ENCODE measurements around the gene SMIM35.
A peak's percentile ranks its signal among the peaks of the same experiment; 100 is the strongest.

Gene SMIM35

GRCh38 chr11:118017631-118018315 lies 69.0 kb downstream of the SMIM35 start:
- no peak for DNase-seq

GRCh38 chr11:118017111-118017510 lies 69.7 kb downstream of the SMIM35 start:
- DNase-seq = no peak

- DNase-seq = no peak
Observed at GRCh38 chr11:118016104-118016503, 70.7 kb downstream of the SMIM35 start.

GRCh38 chr11:118015385-118015841 lies 71.3 kb downstream of the SMIM35 start:
- no peak for DNase-seq

- no peak for DNase-seq
Observed at GRCh38 chr11:118014022-118014421, 72.7 kb downstream of the SMIM35 start.

GRCh38 chr11:118012083-118012669 lies 74.6 kb downstream of the SMIM35 start:
- peak; percentile 39 to 79 for DNase-seq

GRCh38 chr11:118010738-118011461 lies 75.9 kb downstream of the SMIM35 start:
- peak; percentile 40 to 91 for DNase-seq

- no peak for DNase-seq
Observed at GRCh38 chr11:118009864-118010737, 76.7 kb downstream of the SMIM35 start.

- no peak for DNase-seq
Observed at GRCh38 chr11:118008271-118008911, 78.4 kb downstream of the SMIM35 start.

GRCh38 chr11:118007563-118008270 lies 79.0 kb downstream of the SMIM35 start:
- peak; percentile 58 to 73 for DNase-seq

GRCh38 chr11:118007040-118007439 lies 79.7 kb downstream of the SMIM35 start:
- no peak for DNase-seq

GRCh38 chr11:118006153-118006534 lies 80.6 kb downstream of the SMIM35 start:
- DNase-seq = no peak

GRCh38 chr11:118005224-118006152 lies 81.3 kb downstream of the SMIM35 start:
- no peak for DNase-seq

- no peak for DNase-seq
Observed at GRCh38 chr11:118004543-118005223, 82.1 kb downstream of the SMIM35 start.

- no peak for DNase-seq
Observed at GRCh38 chr11:118003456-118003855, 83.3 kb downstream of the SMIM35 start.

- peak; percentile 70 to 77 for DNase-seq
Observed at GRCh38 chr11:118002541-118003423, 84.0 kb downstream of the SMIM35 start.

GRCh38 chr11:118002010-118002540 lies 84.7 kb downstream of the SMIM35 start:
- DNase-seq = peak; percentile 58 to 83

GRCh38 chr11:118001494-118001971 lies 85.2 kb downstream of the SMIM35 start:
- DNase-seq = peak in 1 of 2 donors; percentile 78
